Measurements from ENCODE around the gene GPATCH2L. TPM values are rescaled to one million over a fixed set of nuclear protein-coding genes. Genes with fewer than 3 reads are reported as not detected.

GPATCH2L gene
- total RNA-seq (2016; rRNA removed; fragmentation: Illumina TruSeq; extraction: Trizol): 29.0 and 35.5 TPM in 2 replicates
- 15.5 and 15.9 TPM in 2 replicates for total RNA-seq (2016; cell fraction: cytosol; rRNA removed; fragmentation: Illumina TruSeq; extraction: Trizol; ENCODE audit: low read depth)
- total RNA-seq (2016; cell fraction: insoluble cytoplasmic fraction; rRNA removed; fragmentation: Illumina TruSeq; extraction: Trizol): 25.8 and 37.2 TPM in 2 replicates
- 9.7 and 12.2 TPM in 2 replicates for total RNA-seq (2016; cell fraction: membrane; rRNA removed; fragmentation: Illumina TruSeq; extraction: Trizol)
- 69.0 and 73.0 TPM in 2 replicates for total RNA-seq (2016; cell fraction: nucleus; rRNA removed; fragmentation: Illumina TruSeq; extraction: Trizol)
- polyA plus RNA-seq (2011; rRNA removed): 14.2 and 14.4 TPM in 2 replicates
- 6.7 and 7.8 TPM in 2 replicates for polyA plus RNA-seq (2011; cell fraction: cytosol; rRNA removed)
- 42.0 and 46.6 TPM in 2 replicates for polyA plus RNA-seq (2011; cell fraction: nucleus; rRNA removed)
- 8.2 and 9.7 TPM in 2 replicates for polyA plus RNA-seq (2012)
- 0.67 and 0.81 TPM in 2 replicates for polyA plus RNA-seq (2016; cell fraction: cytosol; fragmentation: Illumina TruSeq; extraction: Trizol; ENCODE audit: low read depth)
- polyA plus RNA-seq (2016; cell fraction: insoluble cytoplasmic fraction; fragmentation: Illumina TruSeq; extraction: Trizol; ENCODE audit: low read depth): 11.8 TPM in 2 replicates
- polyA plus RNA-seq (2016; cell fraction: membrane; fragmentation: Illumina TruSeq; extraction: Trizol; ENCODE audit: low read depth): 1.7 and 2.9 TPM in 2 replicates
- 22.0 and 22.9 TPM in 2 replicates for polyA plus RNA-seq (2016; cell fraction: nucleus; fragmentation: Illumina TruSeq; extraction: Trizol; ENCODE audit: insufficient read depth, low read depth)
- 44.9 and 57.8 TPM in 2 replicates for polyA minus RNA-seq (2011; rRNA and poly(A)+ RNA removed; ENCODE audit: low replicate concordance)
- 15.6 and 19.1 TPM in 2 replicates for polyA minus RNA-seq (2011; cell fraction: cytosol; rRNA and poly(A)+ RNA removed)
- polyA minus RNA-seq (2011; cell fraction: nucleus; rRNA and poly(A)+ RNA removed): 119 and 134 TPM in 2 replicates
- percentile 87 among the genes with signal in this experiment for Bru-seq, nascent RNA
- percentile 87 among the genes with signal in this experiment for BruChase-seq, experiment 1, labeled RNA remaining after a 6-hour chase
- BruChase-seq, experiment 2, labeled RNA remaining after a 2-hour chase: percentile 89 among the genes with signal in this experiment
- long read RNA-seq, experiment 1, full-length matches to known transcripts: 2 of 14 reads
- long read RNA-seq, experiment 1, partial matches to known transcripts: 7 of 14 reads
- long read RNA-seq, experiment 1, other reads (novel, unspliced or antisense): 5 of 14 reads
- long read RNA-seq, experiment 2, full-length matches to known transcripts: 1 of 18 reads
- long read RNA-seq, experiment 2, partial matches to known transcripts: 0 of 18 reads
- long read RNA-seq, experiment 2, other reads (novel, unspliced or antisense): 17 of 18 reads

- no peaks in the 10 kb centered on the region; a peak in 1 of 5 replicates for H3K27me3 ChIP-seq (ENCODE audit: control insufficient read depth in 1 of 2, insufficient read depth in 2 of 2, low read length in 2 of 2)
- ATAC-seq (peak; percentile 97), DNase-seq (ENCODE audit: low spot score) (peak; percentile 76), FAIRE-seq (no peak)
- BruUV-seq (replicated peaks): TSS peak; percentile 65
- intact Hi-C loops (cut with micrococcal nuclease; ENCODE audit: unreplicated experiment) (no loop called here), in situ Hi-C loops (cut with HindIII; ENCODE audit: extremely low pct_ligation_motif_present, low pct_unique_long_range_greater_than_20kb) (no loop called here)
- peak within 1 kb of the TSS; percentile 96 for H2AFZ ChIP-seq (ENCODE audit: low read length)
- peaks cover 41% of the 10 kb centered on the region for H3K4me1 ChIP-seq (ENCODE audit: insufficient read depth, low read length)
- peaks cover 27% of the 10 kb centered on the region; the same call in 1 of the 2 replicates for H4K20me1 ChIP-seq (ENCODE audit: insufficient read depth, low read length)
- ChIA-PET CTCF (ENCODE audit: low intra/inter-chr PET ratio, low total read pairs) (no interaction called here), POLR2A (interaction anchor here (1.0 kb wide), 1 partner anchor 10 kb away, joined by 3 read pairs; no protein-coding TSS in a partner anchor)
- H3K9ac ChIP-seq (ENCODE audit: insufficient read depth, low read depth, low read length): peak within 1 kb of the TSS; percentile 91
- peaks cover 43% of the 10 kb centered on the region for H3K79me2 ChIP-seq (ENCODE audit: insufficient read depth, low read length)
- peak within 1 kb of the TSS; percentile 91 for H3K4me2 ChIP-seq (ENCODE audit: low read depth, low read length)
- no peaks in the 10 kb centered on the region; the same call in 1 of the 2 replicates for H3K9me3 ChIP-seq (ENCODE audit: low read length)
- H3K27ac ChIP-seq (ENCODE audit: extremely low read length, insufficient read depth, low read length): peak within 1 kb of the TSS; percentile 57
- 5% methylated on average over 35 of the region's 43 CpGs for WGBS (ENCODE audit: low lambda C conversion rate)
- peaks cover 8 to 14% of the 10 kb centered on the region in 2 experiments; a peak in 4 of 5 replicates for H3K36me3 ChIP-seq (replicated peaks in 1 of 2; ENCODE audit: control insufficient read depth in 1 of 2, insufficient read depth in 2 of 2, low read length in 2 of 2)
- peak within 1 kb of the TSS; percentile 83 to 98 (median 97) for H3K4me3 ChIP-seq (replicated peaks in 1 of 3; ENCODE audit: insufficient read depth in 1 of 3, low read depth in 2 of 3, low read length in 3 of 3)
- TF ChIP-seq MTERF4 (CRISPR knock-in tag; IDR thresholded peaks at IDR 0.05): peak; percentile 61; the same call in 1 of the 2 replicates
- no peak for TF ChIP-seq HIC2 (CRISPR knock-in tag; IDR thresholded peaks at IDR 0.05; ENCODE audit: low read depth)
- peak; percentile 64 for TF ChIP-seq TBL1XR1 (IDR thresholded peaks at IDR 0.05; ENCODE audit: borderline replicate concordance, low read length, partially characterized antibody)
- TF ChIP-seq DNMT3B (CRISPR knock-in tag; conservative IDR thresholded peaks at IDR 0.05): 0 out of 2 replicates have a peak, but pooled peaks have one; percentile 65
- TF ChIP-seq MAFF (IDR thresholded peaks at IDR 0.05; ENCODE audit: low read depth, low read length): no peak
- TF ChIP-seq CREM (IDR thresholded peaks at IDR 0.05): peak; percentile 87
- TF ChIP-seq CREM (CRISPR knock-in tag; IDR thresholded peaks at IDR 0.05): no peak
- TF ChIP-seq THAP11 (CRISPR knock-in tag; IDR thresholded peaks at IDR 0.05): peak; percentile 85
- 0 out of 2 replicates have a peak, but pooled peaks have one; percentile 30 for TF ChIP-seq ZNF274 (CRISPR knock-in tag; IDR thresholded peaks at IDR 0.05)
- TF ChIP-seq ZNF430 (CRISPR knock-in tag; IDR thresholded peaks at IDR 0.05): no peak
- TF ChIP-seq ELF3 (CRISPR knock-in tag; IDR thresholded peaks at IDR 0.05): no peak
These were observed at the start of gene GPATCH2L for GRCh38 chr14:76151398-76152332. Gene GPATCH2L (plus strand): TSS chr14:76151922. CDS start chr14:76154364, 2,442 bp downstream.
